NCI-H2196 (cell line): ENCODE results near the gene ACACA.

Experiments used
- DNase-seq: peaks from one replicate; lab custom pipeline; 2025; ENCODE audit not compliant: unreplicated experiment; lab: John Stamatoyannopoulos, UW

The ACACA gene

GRCh38 chr17:37295888-37296287 lies 110.7 kb downstream of the ACACA start:
- no peak for DNase-seq

- DNase-seq: no peak
Observed at GRCh38 chr17:37294888-37295287, 111.7 kb downstream of the ACACA start.

- DNase-seq: no peak
Observed at GRCh38 chr17:37293770-37294169, 112.9 kb downstream of the ACACA start.

GRCh38 chr17:37292429-37293139 lies 114.1 kb downstream of the ACACA start:
- DNase-seq: no peak

- no peak for DNase-seq
Observed at GRCh38 chr17:37291351-37291750, 115.3 kb downstream of the ACACA start.

- no peak for DNase-seq
Observed at GRCh38 chr17:37286430-37286829, 120.2 kb downstream of the ACACA start.

- no peak for DNase-seq
Observed at GRCh38 chr17:37284191-37284590, 122.4 kb downstream of the ACACA start.

- DNase-seq: no peak
Observed at GRCh38 chr17:37283414-37283961, 123.1 kb downstream of the ACACA start.

- DNase-seq: no peak
Observed at GRCh38 chr17:37280841-37281240, 125.8 kb downstream of the ACACA start.

- DNase-seq: no peak
Observed at GRCh38 chr17:37278247-37278894, 128.3 kb downstream of the ACACA start.

- no peak for DNase-seq
Observed at GRCh38 chr17:37276475-37276874, 130.2 kb downstream of the ACACA start.

GRCh38 chr17:37274461-37274860 lies 132.2 kb downstream of the ACACA start:
- no peak for DNase-seq

- DNase-seq: no peak
Observed at GRCh38 chr17:37273409-37274051, 133.1 kb downstream of the ACACA start.

- no peak for DNase-seq
Observed at GRCh38 chr17:37265446-37266173, 141.0 kb downstream of the ACACA start.

- no peak for DNase-seq
Observed at GRCh38 chr17:37261286-37261685, 145.3 kb downstream of the ACACA start.

- DNase-seq: no peak
Observed at GRCh38 chr17:37259030-37259735, 147.5 kb downstream of the ACACA start.

GRCh38 chr17:37256627-37257026 lies 150.0 kb downstream of the ACACA start:
- no peak for DNase-seq

GRCh38 chr17:37255432-37255831 lies 151.2 kb downstream of the ACACA start:
- no peak for DNase-seq

- no peak for DNase-seq
Observed at GRCh38 chr17:37247825-37248224, 158.8 kb downstream of the ACACA start.

GRCh38 chr17:37246085-37246484 lies 160.6 kb downstream of the ACACA start:
- no peak for DNase-seq

- no peak for DNase-seq
Observed at GRCh38 chr17:37240381-37240780, 166.3 kb downstream of the ACACA start.
